Prostate gland (tissue), 2 donors: Measurements from ENCODE around the gene TTYH3. TPM values are rescaled to one million over a fixed set of nuclear protein-coding genes. Genes with fewer than 3 reads are reported as not detected.

Source experiments
- DNase-seq: peaks from one replicate; pipeline ENCODE4 v3.0.0-alpha.2; 2019; ENCODE audit warnings: low spot score
- H3K27ac ChIP-seq, 2 donors: fragments of 200-600 bp; sonication (generic); 2 replicates each; pipeline ENCODE4 v1.5.1; 2017 to 2019
- H3K27me3 ChIP-seq: fragments of 200-600 bp; sonication (generic); replicated peaks from 2 replicates; pipeline ENCODE4 v1.5.1; 2019; ENCODE audit not compliant: insufficient read depth
- H3K36me3 ChIP-seq, 2 donors: fragments of 200-600 bp; sonication (generic); 1 replicate in 1 of 2; 2 replicates in 1 of 2; pipeline versions ENCODE4 v1.5.1 to v1.8.1; 2017 to 2019
- H3K4me1 ChIP-seq: fragments of 200-600 bp; sonication (generic); replicated peaks from 2 replicates; pipeline ENCODE4 v1.5.1; 2019
- H3K4me3 ChIP-seq, 2 donors: fragments of 200-600 bp; sonication (generic); 2 replicates each; pipeline ENCODE4 v1.5.1; 2017 to 2019
- H3K9me3 ChIP-seq: fragments of 200-600 bp; sonication (generic); 2 replicates; pipeline ENCODE4 v1.5.1; 2017
- POLR2A ChIP-seq: fragments of 450-650 bp; IDR thresholded peaks from one replicate; pipeline ENCODE4 v1.6.1; 2016; ENCODE audit warnings: antibody characterized with exemption, mild to moderate bottlenecking
- POLR2AphosphoS5 ChIP-seq: sonication (generic); formaldehyde crosslinking; IDR thresholded peaks from one replicate; pipeline ENCODE4 v1.6.1; 2017; ENCODE audit warnings: antibody characterized with exemption
- WGBS: methylation state at CpG from one replicate; pipeline ENCODE4 v1.1.5; 2018; 5-methylcytosine and 5-hydroxymethylcytosine counted together
- intact Hi-C: fragments of 100-400 bp; cut with DNase I; formaldehyde crosslinking; loops from one replicate; pipeline ENCODE4 v1.14.2; 2022
- total RNA-seq, 2 donors: library from RNA; depleted of rRNA; stranded (reverse); fragments of >200 nt; gene quantifications; one replicate each; pipeline ENCODE4 v1.1.0, GENCODE V29; 2016
- TF ChIP-seq, protein P1 (sequence below), 4 experiments: fragments of 200-600 bp in 2 of 4; fragments of 450-650 bp in 2 of 4; sonication (generic) in 2 of 4; IDR thresholded peaks; 1 replicate in 3 of 4; 2 replicates in 1 of 4; pipeline ENCODE4 v1.5.1; 2016 to 2019; ENCODE audit warnings: antibody characterized with exemption in 4 of 4, mild to moderate bottlenecking in 2 of 4, moderate library complexity in 2 of 4

TTYH3 gene
- total RNA-seq, 2 donors from 2014 or later: 30.1 to 76.2 TPM

DNA sequence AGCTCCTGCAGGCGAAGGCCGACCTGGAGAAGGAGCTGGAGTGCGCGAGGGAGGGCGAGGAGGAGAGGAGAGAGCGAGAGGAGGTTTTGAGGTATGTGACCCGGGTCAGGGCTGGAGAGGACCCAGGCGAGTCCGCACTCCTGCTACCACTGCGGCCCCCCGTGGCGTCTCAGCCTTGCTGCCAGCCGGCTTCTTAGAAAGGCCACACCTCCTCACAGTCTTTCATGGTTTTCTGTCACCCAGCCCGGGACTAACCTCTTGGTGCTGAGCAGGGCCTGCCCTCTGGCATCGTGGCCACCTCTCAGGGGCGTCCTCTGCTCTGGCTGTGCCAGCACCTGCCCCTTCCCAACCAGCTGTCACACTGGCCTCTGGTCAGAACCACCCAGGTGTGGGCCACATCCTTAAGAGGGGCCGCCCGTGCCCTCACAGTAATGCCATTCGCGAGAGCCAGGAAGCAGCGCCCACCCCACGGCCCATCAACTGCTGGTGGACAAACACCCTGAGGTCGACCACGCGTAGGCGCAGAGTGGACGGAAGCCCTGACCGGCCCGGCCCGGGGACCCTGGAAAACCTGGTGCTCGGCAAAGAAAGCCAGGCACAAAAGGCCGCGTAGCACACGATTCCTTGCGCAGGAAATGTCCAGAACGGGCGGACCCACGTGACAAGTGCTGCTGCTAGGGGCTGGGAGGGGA, 38.6 kb upstream of the TTYH3 start:
- H3K27me3 ChIP-seq: no peaks in the 10 kb centered on the region
- H3K9me3 ChIP-seq: no peaks in the 10 kb centered on the region
- TF ChIP-seq, protein P1, sequence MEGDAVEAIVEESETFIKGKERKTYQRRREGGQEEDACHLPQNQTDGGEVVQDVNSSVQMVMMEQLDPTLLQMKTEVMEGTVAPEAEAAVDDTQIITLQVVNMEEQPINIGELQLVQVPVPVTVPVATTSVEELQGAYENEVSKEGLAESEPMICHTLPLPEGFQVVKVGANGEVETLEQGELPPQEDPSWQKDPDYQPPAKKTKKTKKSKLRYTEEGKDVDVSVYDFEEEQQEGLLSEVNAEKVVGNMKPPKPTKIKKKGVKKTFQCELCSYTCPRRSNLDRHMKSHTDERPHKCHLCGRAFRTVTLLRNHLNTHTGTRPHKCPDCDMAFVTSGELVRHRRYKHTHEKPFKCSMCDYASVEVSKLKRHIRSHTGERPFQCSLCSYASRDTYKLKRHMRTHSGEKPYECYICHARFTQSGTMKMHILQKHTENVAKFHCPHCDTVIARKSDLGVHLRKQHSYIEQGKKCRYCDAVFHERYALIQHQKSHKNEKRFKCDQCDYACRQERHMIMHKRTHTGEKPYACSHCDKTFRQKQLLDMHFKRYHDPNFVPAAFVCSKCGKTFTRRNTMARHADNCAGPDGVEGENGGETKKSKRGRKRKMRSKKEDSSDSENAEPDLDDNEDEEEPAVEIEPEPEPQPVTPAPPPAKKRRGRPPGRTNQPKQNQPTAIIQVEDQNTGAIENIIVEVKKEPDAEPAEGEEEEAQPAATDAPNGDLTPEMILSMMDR (IDR thresholded peaks at IDR 0.05): no peak
- TF ChIP-seq POLR2AphosphoS5: no peak
- H3K4me1 ChIP-seq: no peaks in the 10 kb centered on the region
- H3K4me3 ChIP-seq: no peak overlapping the region
- H3K36me3 ChIP-seq: peaks cover under 1 to 17% of the 10 kb centered on the region in 2 donors
- H3K27ac ChIP-seq: no peak overlapping the region
- DNase-seq: no peak
- 89% methylated on average over 36 of the region's 38 CpGs for WGBS
- intact Hi-C loops: no loop called here

DNA sequence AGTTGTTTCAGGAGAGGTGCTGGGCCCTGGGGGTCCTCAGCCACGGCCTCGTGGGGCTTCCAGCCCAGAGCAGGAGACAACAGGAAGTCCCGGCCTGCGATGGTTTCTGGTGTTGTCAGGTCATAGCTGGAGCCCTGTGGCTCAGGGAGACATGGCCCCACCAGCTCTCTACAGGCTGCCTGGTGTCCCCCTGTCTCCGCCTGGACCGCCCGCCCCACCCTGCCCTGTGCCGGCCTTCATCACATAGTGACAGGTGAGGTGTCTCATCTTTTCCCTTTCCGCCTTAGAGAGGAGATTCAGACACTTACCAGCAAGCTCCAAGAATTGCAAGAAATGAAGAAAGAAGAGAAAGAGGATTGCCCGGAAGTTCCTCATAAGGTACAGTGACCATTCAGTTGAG, 37.2 kb upstream of the TTYH3 start:
- TF ChIP-seq POLR2AphosphoS5 (no peak), POLR2A (no peak)
- TF ChIP-seq, protein P1 (IDR thresholded peaks at IDR 0.05): no peak
- WGBS: 90% methylated on average over 10 of the region's 10 CpGs
- Histone ChIP-seq H3K36me3 (peaks cover 9 to 17% of the 10 kb centered on the region in 2 donors), H3K9me3 (no peaks in the 10 kb centered on the region), H3K27ac (no peak overlapping the region), H3K27me3 (no peaks in the 10 kb centered on the region), H3K4me3 (no peak overlapping the region), H3K4me1 (no peaks in the 10 kb centered on the region)
- intact Hi-C loops: no loop called here
- no peak for DNase-seq

DNA sequence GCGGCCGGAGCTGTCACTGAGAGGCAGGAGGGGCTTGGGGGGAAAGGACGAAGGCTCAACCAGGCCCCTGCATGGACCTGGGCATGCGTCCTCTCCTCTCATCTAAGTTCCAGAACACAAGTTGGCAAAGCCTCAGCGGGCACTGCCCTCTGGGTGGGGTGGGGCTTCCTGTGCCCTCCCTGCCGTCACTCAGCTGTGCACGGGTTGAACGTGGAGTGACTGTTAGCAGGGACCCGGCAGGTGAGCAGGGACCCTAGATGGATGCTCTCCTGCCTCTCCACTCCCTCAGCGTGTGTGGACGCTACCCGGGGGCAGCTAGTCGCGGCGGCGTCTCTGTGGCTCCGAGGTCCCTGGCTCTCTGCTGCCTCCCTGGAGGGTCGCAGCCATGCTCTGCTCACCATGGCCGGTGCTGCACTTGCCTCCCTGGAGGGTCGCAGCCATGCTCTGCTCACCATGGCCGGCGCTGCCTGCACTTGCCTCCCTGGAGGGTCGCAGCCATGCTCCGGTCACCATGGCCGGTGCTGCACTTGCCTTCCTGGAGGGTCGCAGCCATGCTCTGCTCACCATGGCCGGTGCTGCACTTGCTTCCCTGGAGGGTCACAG, 36.4 kb upstream of the TTYH3 start:
- 91% methylated on average over 27 of the region's 27 CpGs for WGBS
- TF ChIP-seq, protein P1 (IDR thresholded peaks at IDR 0.05): no peak
- TF ChIP-seq POLR2AphosphoS5 (no peak), POLR2A (no peak)
- no peaks in the 10 kb centered on the region for H3K27me3 ChIP-seq
- H3K36me3 ChIP-seq: peaks cover 9 to 17% of the 10 kb centered on the region in 2 donors
- no peak overlapping the region for H3K4me3 ChIP-seq
- intact Hi-C loops: no loop called here
- no peaks in the 10 kb centered on the region for H3K9me3 ChIP-seq
- no peak overlapping the region for H3K27ac ChIP-seq
- H3K4me1 ChIP-seq: no peaks in the 10 kb centered on the region
- DNase-seq: no peak

DNA sequence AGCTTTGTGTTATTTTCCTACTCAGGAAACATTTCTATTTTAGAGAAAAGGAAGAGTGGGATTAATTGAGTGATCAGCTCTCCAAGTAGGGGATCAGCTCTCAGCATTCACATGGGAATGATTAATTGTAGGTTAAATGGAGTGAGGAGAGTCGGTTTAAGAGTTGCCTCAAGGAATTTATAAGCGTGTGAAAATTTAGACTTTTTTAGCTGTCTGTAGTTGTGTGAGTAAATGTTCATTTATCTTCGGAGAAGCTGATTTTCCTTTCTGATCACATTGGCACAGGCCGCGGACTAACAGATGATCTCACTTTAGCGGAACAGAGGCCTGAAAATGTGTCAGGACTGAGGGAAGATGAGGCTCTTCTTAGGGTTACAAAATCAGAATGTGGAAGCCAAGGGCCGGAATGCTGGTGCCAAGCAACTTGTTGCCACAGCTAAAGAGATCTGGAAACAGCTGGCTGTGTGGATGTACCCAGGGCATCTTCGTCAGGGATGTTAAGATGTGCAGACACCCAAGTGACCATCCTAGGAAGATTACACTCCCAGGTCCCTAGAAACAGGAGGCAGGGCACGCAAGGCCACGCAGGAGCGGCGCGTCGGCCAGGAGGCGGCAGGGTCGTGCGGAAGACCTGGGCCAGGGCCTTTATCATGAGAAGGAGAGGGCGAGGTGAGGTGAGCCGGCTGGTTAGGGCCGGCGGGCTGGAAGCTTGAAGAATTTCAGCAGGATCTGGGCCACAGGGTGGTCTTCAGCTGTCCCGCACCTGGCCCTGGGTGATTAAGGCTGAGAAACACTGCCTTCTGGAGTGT, 35.1 kb upstream of the TTYH3 start:
- Histone ChIP-seq H3K9me3 (no peaks in the 10 kb centered on the region), H3K4me3 (no peak overlapping the region), H3K27ac (no peak overlapping the region), H3K27me3 (no peaks in the 10 kb centered on the region), H3K36me3 (peaks cover 9 to 17% of the 10 kb centered on the region in 2 donors), H3K4me1 (no peaks in the 10 kb centered on the region)
- intact Hi-C loops: no loop called here
- TF ChIP-seq POLR2A (no peak), POLR2AphosphoS5 (no peak)
- TF ChIP-seq, protein P1 (IDR thresholded peaks at IDR 0.05): no peak
- 90% methylated on average over 22 of the region's 22 CpGs for WGBS
- no peak for DNase-seq
